GM12874 (cell line): ENCODE measurements around the gene IFT81.

Experiments
- CTCF ChIP-seq: IDR thresholded peaks from 2 replicates; pipeline ENCODE4 v1.5.1; 2011; ENCODE audit warnings: low read depth, mild to moderate bottlenecking, control low read depth, low read length, moderate library complexity; ENCODE audit not compliant: insufficient read depth

IFT81 gene

GRCh38 chr12:110088936-110089335 lies 35.2 kb upstream of the IFT81 start:
- TF ChIP-seq CTCF, result no peak

- no peak for TF ChIP-seq CTCF
These were observed 33.7 kb upstream of the IFT81 start for GRCh38 chr12:110090266-110091135.

- no peak for TF ChIP-seq CTCF
These were observed 32.9 kb upstream of the IFT81 start for GRCh38 chr12:110091136-110091711.

GRCh38 chr12:110093631-110094311 lies 30.4 kb upstream of the IFT81 start:
- no peak for TF ChIP-seq CTCF

- peak; percentile 77 for TF ChIP-seq CTCF
These were observed 23.7 kb upstream of the IFT81 start for GRCh38 chr12:110100315-110100970.

GRCh38 chr12:110102255-110102654 lies 21.9 kb upstream of the IFT81 start:
- peak; percentile 38; the same call in 1 of the 2 replicates for TF ChIP-seq CTCF
